Astrocyte (in vitro differentiated cells and primary cell): ENCODE data around the gene LRRC36. TPM values are rescaled to one million over a fixed set of nuclear protein-coding genes. Genes with fewer than 3 reads are reported as not detected.

Experiments used
- DNase-seq: peaks from one replicate; pipeline ENCODE4 v3.0.0-alpha.2; 2010; ENCODE audit warnings: low read depth
- FAIRE-seq: peaks from 2 replicates; lab custom pipeline; 2011; peaks lifted over from hg19 to GRCh38; lab: Jason Lieb, UNC
- H2AFZ ChIP-seq: 2 replicates; pipeline ENCODE4 v1.6.0; 2012; ENCODE audit warnings: low read depth, low read length, inconsistent platforms
- H3K27ac ChIP-seq: 2 replicates; pipeline ENCODE4 v1.5.1; 2011; ENCODE audit warnings: low read depth, low read length, inconsistent platforms
- H3K27me3 ChIP-seq: 2 replicates; pipeline ENCODE4 v1.6.0; 2011; ENCODE audit warnings: low read length, inconsistent platforms; ENCODE audit not compliant: insufficient read depth
- H3K36me3 ChIP-seq: 2 replicates; pipeline ENCODE4 v1.5.1; 2011; ENCODE audit warnings: low read length, inconsistent platforms; ENCODE audit not compliant: insufficient read depth
- H3K4me1 ChIP-seq: 2 replicates; pipeline ENCODE4 v1.5.1; 2011; ENCODE audit warnings: low read length, inconsistent platforms; ENCODE audit not compliant: insufficient read depth
- H3K4me2 ChIP-seq: 2 replicates; pipeline ENCODE4 v1.6.0; 2012; ENCODE audit warnings: low read length, inconsistent platforms
- H3K4me3 ChIP-seq: 2 replicates; pipeline ENCODE4 v1.5.1; 2011; ENCODE audit warnings: low read depth, mild to moderate bottlenecking, low read length, inconsistent platforms; ENCODE audit not compliant: insufficient read depth
- H3K79me2 ChIP-seq: 2 replicates; pipeline ENCODE4 v1.6.0; 2012; ENCODE audit warnings: mild to moderate bottlenecking, low read length, inconsistent platforms; ENCODE audit not compliant: insufficient read depth
- H3K9ac ChIP-seq: 2 replicates; pipeline ENCODE4 v1.6.0; 2012; ENCODE audit warnings: mild to moderate bottlenecking, low read length, inconsistent platforms
- H3K9me3 ChIP-seq: 2 replicates; pipeline ENCODE4 v1.5.1; 2012; ENCODE audit warnings: low read depth, mild to moderate bottlenecking, low read length, inconsistent platforms; ENCODE audit not compliant: insufficient read depth
- H4K20me1 ChIP-seq: 2 replicates; pipeline ENCODE4 v1.6.0; 2012; ENCODE audit warnings: low read length, inconsistent platforms; ENCODE audit not compliant: insufficient read depth
- H3K27ac Mint-ChIP-seq: one replicate; pipeline ENCODE4 v1.8.0; 2021; ENCODE audit warnings: mild to moderate bottlenecking, mixed read lengths; ENCODE audit not compliant: unreplicated experiment
- H3K27me3 Mint-ChIP-seq: one replicate; pipeline ENCODE4 v1.8.0; 2021; ENCODE audit warnings: low read depth, mixed read lengths; ENCODE audit not compliant: unreplicated experiment
- H3K36me3 Mint-ChIP-seq: one replicate; pipeline ENCODE4 v1.8.0; 2021; ENCODE audit warnings: low read depth, mixed read lengths; ENCODE audit not compliant: unreplicated experiment
- H3K4me1 Mint-ChIP-seq: one replicate; pipeline ENCODE4 v1.8.0; 2021; ENCODE audit warnings: low read depth, mixed read lengths; ENCODE audit not compliant: unreplicated experiment
- H3K4me3 Mint-ChIP-seq: one replicate; pipeline ENCODE4 v1.8.0; 2021; ENCODE audit warnings: mild to moderate bottlenecking, moderate library complexity, mixed read lengths; ENCODE audit not compliant: unreplicated experiment
- H3K9me3 Mint-ChIP-seq: one replicate; pipeline ENCODE4 v1.8.0; 2021; ENCODE audit warnings: mild to moderate bottlenecking, mixed read lengths; ENCODE audit not compliant: unreplicated experiment
- CTCF ChIP-seq: IDR thresholded peaks from 2 replicates; pipeline ENCODE4 v1.5.1; 2011; ENCODE audit warnings: low read depth, mild to moderate bottlenecking, inconsistent platforms, low read length, moderate library complexity; ENCODE audit not compliant: insufficient read depth
- EZH2 ChIP-seq: IDR thresholded peaks from 2 replicates; pipeline ENCODE4 v1.6.1; 2012; ENCODE audit warnings: mild to moderate bottlenecking, low read length, inconsistent platforms; ENCODE audit not compliant: insufficient read depth
- total RNA-seq: library from RNA; stranded (reverse); gene quantifications from 2 replicates; pipeline ENCODE4 v1.2.1, GENCODE V29; 2021

The LRRC36 gene
- total RNA-seq, 1 donor from 2014 or later: not detected

- Histone ChIP-seq H2AFZ (no peak overlapping the region), H3K4me3 (no peak overlapping the region), H4K20me1 (no peaks in the 10 kb centered on the region), H3K9ac (no peak overlapping the region), H3K27ac (no peak overlapping the region), H3K27me3 (no peaks in the 10 kb centered on the region), H3K4me2 (no peak overlapping the region), H3K4me1 (peaks cover 1% of the 10 kb centered on the region), H3K79me2 (no peaks in the 10 kb centered on the region), H3K36me3 (no peaks in the 10 kb centered on the region), H3K9me3 (peaks cover 9% of the 10 kb centered on the region)
- no peak overlapping the region for H3K4me3 Mint-ChIP-seq
- DNase-seq (no peak), FAIRE-seq (no peak)
- peaks cover 31% of the 10 kb centered on the region for H3K27me3 Mint-ChIP-seq
- no peak overlapping the region for H3K27ac Mint-ChIP-seq
- TF ChIP-seq EZH2: no peak
- no peak for TF ChIP-seq CTCF
- peaks cover 4% of the 10 kb centered on the region for H3K36me3 Mint-ChIP-seq
- peaks cover 8% of the 10 kb centered on the region for H3K9me3 Mint-ChIP-seq
- H3K4me1 Mint-ChIP-seq: peaks cover 6% of the 10 kb centered on the region
These were observed 24.5 kb upstream of the LRRC36 start for GRCh38 chr16:67302076-67302475.

GRCh38 chr16:67302970-67303369 is 23.6 kb upstream of the LRRC36 start:
- Histone ChIP-seq H3K27ac (no peak overlapping the region), H3K27me3 (no peaks in the 10 kb centered on the region), H3K4me3 (no peak overlapping the region), H2AFZ (no peak overlapping the region), H3K9ac (no peak overlapping the region), H3K4me1 (no peaks in the 10 kb centered on the region), H3K36me3 (no peaks in the 10 kb centered on the region), H4K20me1 (no peaks in the 10 kb centered on the region), H3K4me2 (no peak overlapping the region), H3K79me2 (no peaks in the 10 kb centered on the region), H3K9me3 (peaks cover 9% of the 10 kb centered on the region)
- peaks cover 6% of the 10 kb centered on the region for H3K4me1 Mint-ChIP-seq
- H3K9me3 Mint-ChIP-seq: peaks cover 8% of the 10 kb centered on the region
- TF ChIP-seq EZH2 (no peak), CTCF (no peak)
- no peak overlapping the region for H3K27ac Mint-ChIP-seq
- no peak for DNase-seq
- no peak for FAIRE-seq
- H3K36me3 Mint-ChIP-seq: peaks cover 4% of the 10 kb centered on the region
- H3K27me3 Mint-ChIP-seq: peaks cover 31% of the 10 kb centered on the region
- no peak overlapping the region for H3K4me3 Mint-ChIP-seq

- no peak for FAIRE-seq
- no peak overlapping the region for H3K4me2 ChIP-seq
These were observed 22.6 kb upstream of the LRRC36 start for GRCh38 chr16:67304020-67304419.

More at GRCh38 chr16:67304020-67304419, 22.6 kb upstream of the LRRC36 start:
- Histone ChIP-seq H3K27ac (no peak overlapping the region), H3K79me2 (no peaks in the 10 kb centered on the region), H4K20me1 (no peaks in the 10 kb centered on the region), H3K36me3 (no peaks in the 10 kb centered on the region), H3K9ac (no peak overlapping the region), H3K27me3 (no peaks in the 10 kb centered on the region), H3K4me1 (no peaks in the 10 kb centered on the region), H2AFZ (no peak overlapping the region), H3K4me3 (no peak overlapping the region), H3K9me3 (peaks cover 9% of the 10 kb centered on the region)
- H3K4me1 Mint-ChIP-seq: peaks cover 6% of the 10 kb centered on the region
- no peak for TF ChIP-seq CTCF
- no peak for TF ChIP-seq EZH2
- H3K9me3 Mint-ChIP-seq: peaks cover 8% of the 10 kb centered on the region
- peaks cover 29% of the 10 kb centered on the region for H3K27me3 Mint-ChIP-seq
- DNase-seq: no peak
- no peak overlapping the region for H3K4me3 Mint-ChIP-seq
- peak overlapping the region; percentile 28 for H3K27ac Mint-ChIP-seq
- peaks cover 4% of the 10 kb centered on the region for H3K36me3 Mint-ChIP-seq
